A549 (cell line): ENCODE results near the gene FAM131B. TPM values are rescaled to one million over a fixed set of nuclear protein-coding genes. Genes with fewer than 3 reads are reported as not detected.

Experiments
- ATAC-seq, 2 experiments: fragments of 200-7000 bp in 1 of 2; fragments of >200 bp in 1 of 2; cut with Nextera tagmentation in 1 of 2; cut with Tn5 transposase in 1 of 2; 3 replicates each; pipeline versions ENCODE4 v1.8.0 to v1.9.1; 2018 to 2020; ENCODE audit warnings: mild to moderate bottlenecking in 1 of 2, moderate library complexity in 1 of 2
- CTCF ChIA-PET: fragments of 300-600 bp; sonication (Branson Sonifier 250); formaldehyde crosslinking; extraction: SDS; loops from one replicate; lab custom pipeline; 2021; ENCODE audit warnings: antibody characterized with exemption, inconsistent platforms; lab: Yijun Ruan, JAX
- POLR2A ChIA-PET: fragments of 350-600 bp; formaldehyde crosslinking; extraction: SDS; loops from one replicate; lab custom pipeline; 2021; ENCODE audit warnings: antibody characterized with exemption, inconsistent platforms; lab: Yijun Ruan, JAX
- DNase-seq, 2 experiments: peaks; one replicate each; pipeline versions ENCODE4 v3.0.0 to v3.0.0-alpha.2; 2011 to 2016; ENCODE audit warnings: low read depth in 1 of 2, low spot score in 1 of 2
- FAIRE-seq: peaks from 2 replicates; lab custom pipeline; 2011; peaks lifted over from hg19 to GRCh38; lab: Jason Lieb, UNC
- H3K27ac ChIP-seq, 2 experiments: fragments of >200 bp; sonication (Bioruptor Twin); formaldehyde crosslinking; 3 replicates each; pipeline ENCODE4 v1.5.1; 2016 to 2017
- H3K4me1 ChIP-seq: fragments of >200 bp; sonication (Bioruptor Twin); formaldehyde crosslinking; 3 replicates; pipeline ENCODE4 v1.6.1; 2016
- H3K4me2 ChIP-seq: fragments of >200 bp; sonication (Bioruptor Twin); formaldehyde crosslinking; 3 replicates; pipeline ENCODE4 v1.6.1; 2016
- H3K4me3 ChIP-seq: fragments of >200 bp; sonication (Bioruptor Twin); formaldehyde crosslinking; 3 replicates; pipeline ENCODE4 v1.5.1; 2016
- H3K9me3 ChIP-seq: fragments of >200 bp; sonication (Bioruptor Twin); formaldehyde crosslinking; 3 replicates; pipeline ENCODE4 v1.6.1; 2016
- BCL3 ChIP-seq: fragments of >200 bp; sonication (Bioruptor Twin); formaldehyde crosslinking; IDR thresholded peaks from 3 replicates; pipeline ENCODE4 v1.6.1; 2016
- CHD2 ChIP-seq: fragments of 150-350 bp; IDR thresholded peaks from 2 replicates; pipeline ENCODE4 v1.6.1; 2014; ENCODE audit warnings: low read length; ENCODE audit not compliant: partially characterized antibody
- ELK1 ChIP-seq: fragments of 150-350 bp; IDR thresholded peaks from 2 replicates; pipeline ENCODE4 v1.6.1; 2014; ENCODE audit warnings: low read depth, mild to moderate bottlenecking, low read length
- FOSB ChIP-seq: fragments of 250-450 bp; sonication (Bioruptor Pico); IDR thresholded peaks from 2 replicates; pipeline ENCODE4 v1.5.0; 2020; ENCODE audit warnings: mild to moderate bottlenecking, moderate library complexity
- FOSL2 ChIP-seq, 2 experiments: fragments of 450-650 bp in 1 of 2; fragments of >200 bp in 1 of 2; sonication (Bioruptor Twin) in 1 of 2; formaldehyde crosslinking; IDR thresholded peaks; 2 replicates each; pipeline versions ENCODE4 v1.5.0 to v1.6.1; 2016 to 2020; ENCODE audit warnings: mild to moderate bottlenecking in 1 of 2, moderate library complexity in 1 of 2
- HMGXB4 ChIP-seq: fragments of 250-450 bp; sonication (Bioruptor Pico); IDR thresholded peaks from 2 replicates; pipeline ENCODE4 v1.5.0; 2021; ENCODE audit warnings: mild to moderate bottlenecking, moderate library complexity, borderline replicate concordance
- HOXB13 ChIP-seq: fragments of 250-450 bp; sonication (Bioruptor Pico); IDR thresholded peaks from 2 replicates; pipeline ENCODE4 v1.5.0; 2020; ENCODE audit warnings: low read depth, mild to moderate bottlenecking, moderate library complexity
- MAX ChIP-seq: IDR thresholded peaks from 2 replicates; pipeline ENCODE4 v1.6.1; 2012
- NR3C1 ChIP-seq: fragments of >200 bp; sonication (Bioruptor Twin); formaldehyde crosslinking; IDR thresholded peaks from 3 replicates; pipeline ENCODE4 v1.6.1; 2017
- POLR2A ChIP-seq: IDR thresholded peaks from 2 replicates; pipeline ENCODE4 v1.6.1; 2012; ENCODE audit warnings: mild to moderate bottlenecking, low read length
- RAD21 ChIP-seq, 2 experiments: fragments of >200 bp in 1 of 2; sonication (Bioruptor Twin) in 1 of 2; formaldehyde crosslinking in 1 of 2; IDR thresholded peaks in 1 of 2; conservative IDR thresholded peaks in 1 of 2; 2 replicates in 1 of 2; 3 replicates in 1 of 2; pipeline ENCODE4 v1.6.1; 2012 to 2018; ENCODE audit warnings: inconsistent platforms in 1 of 2
- RNF2 ChIP-seq: fragments of 200-600 bp; sonication (generic); IDR thresholded peaks from 2 replicates; pipeline ENCODE4 v1.6.1; 2016; ENCODE audit warnings: low read depth, mild to moderate bottlenecking, antibody characterized with exemption, moderate library complexity, borderline replicate concordance
- SREBF2 ChIP-seq: fragments of 450-650 bp; IDR thresholded peaks from 2 replicates; pipeline ENCODE4 v1.6.1; 2014; ENCODE audit warnings: mild to moderate bottlenecking, moderate library complexity
- ZFP36 ChIP-seq: fragments of 450-650 bp; IDR thresholded peaks from 2 replicates; pipeline ENCODE4 v1.6.1; 2014; ENCODE audit warnings: borderline replicate concordance; ENCODE audit not compliant: partially characterized antibody
- ZNF302 ChIP-seq: fragments of 250-450 bp; sonication (Bioruptor Pico); IDR thresholded peaks from 2 replicates; pipeline ENCODE4 v1.9.0; 2021; ENCODE audit warnings: inconsistent platforms, mild to moderate bottlenecking, moderate library complexity
- WGBS: methylation state at CpG from one replicate; pipeline ENCODE4 v1.1.6; 2017; ENCODE audit errors: missing lambda C conversion rate; 5-methylcytosine and 5-hydroxymethylcytosine counted together
- polyA plus RNA-seq, 4 experiments: library from polyadenylated mRNA; depleted of rRNA in 3 of 4; stranded (reverse); fragments of >200 nt; fragmentation: RNase III in 1 of 4; extraction: RNeasy Plus Mini Kit Qiagen cat#74134 plus additional on column Dnase treatment in 1 of 4; gene quantifications; 2 replicates in 3 of 4; 3 replicates in 1 of 4; pipeline ENCODE4 v1.2.3, GENCODE V29; 2011 to 2017

The FAM131B gene
- polyA plus RNA-seq, 2 of the 4 experiments (the other 2 are of a cell fraction), result 0.19 to 0.52 TPM

GRCh38 chr7:143331179-143331801, 31.2 kb downstream of the FAM131B start:
- TF ChIP-seq MAX (0 out of 2 replicates have a peak, but pooled peaks have one; percentile 44), NR3C1 (no peak), SREBF2 (no peak), HOXB13 (CRISPR knock-in tag) (no peak), ZFP36 (no peak), FOSL2 (IDR thresholded peaks at IDR 0.05) (no peak), FOSL2 (CRISPR knock-in tag; IDR thresholded peaks at IDR 0.05) (peak; percentile 47), FOSB (CRISPR knock-in tag) (no peak)
- H3K4me3 ChIP-seq, result no peak overlapping the region
- CTCF ChIA-PET, result interaction anchor here (0.8 to 2.9 kb wide), 6 partner anchors 13 to 76 kb away, joined by 3 to 11 read pairs (median 4); no protein-coding TSS in a partner anchor
- peak overlapping the region; percentile 44 for H3K4me2 ChIP-seq
- POLR2A ChIA-PET, result no interaction called here
- ATAC-seq (peak; percentile 83 to 88), DNase-seq (peak; percentile 38 to 72), FAIRE-seq (no peak)
- H3K4me1 ChIP-seq, result peaks cover 31% of the 10 kb centered on the region
- H3K9me3 ChIP-seq, result no peaks in the 10 kb centered on the region
- 32% methylated on average over 8 of the region's 8 CpGs for WGBS
- H3K27ac ChIP-seq, result peak overlapping the region; percentile 41 to 72; a peak in 5 of 6 replicates

GRCh38 chr7:143329471-143330170, 32.9 kb downstream of the FAM131B start:
- ChIA-PET CTCF (interaction anchor here (1.1 to 2.9 kb wide), 6 partner anchors 9 to 69 kb away, joined by 3 to 11 read pairs (median 4); partner anchors contain the start of gene CASP2), POLR2A (no interaction called here)
- FAIRE-seq, result no peak

More at GRCh38 chr7:143329471-143330170, 32.9 kb downstream of the FAM131B start:
- ATAC-seq, result no peak
- WGBS, result 81% methylated on average over 10 of the region's 10 CpGs
- TF ChIP-seq HMGXB4 (CRISPR knock-in tag), result no peak
- no peak for TF ChIP-seq ZNF302
- no peak for TF ChIP-seq POLR2A
- TF ChIP-seq RAD21 (conservative IDR thresholded peaks at IDR 0.05 in 1 of 2, IDR thresholded peaks at IDR 0.05 in 1 of 2), result no peak
- no peak for TF ChIP-seq ELK1
- no peak for TF ChIP-seq RNF2
- no peak for TF ChIP-seq CHD2
- no peak for TF ChIP-seq BCL3
- Histone ChIP-seq H3K4me3 (no peak overlapping the region), H3K27ac (no peak overlapping the region), H3K9me3 (no peaks in the 10 kb centered on the region), H3K4me1 (peaks cover 36% of the 10 kb centered on the region), H3K4me2 (no peak overlapping the region)
- no peak for DNase-seq
